MM.1S (cell line): ENCODE data around the gene PRR35.

Experiments used
- CTCF ChIP-seq: fragments of 300-600 bp; sonication (generic); IDR thresholded peaks from 2 replicates; pipeline ENCODE4 v1.5.1; 2016; ENCODE audit warnings: antibody characterized with exemption, low read length, mixed read lengths
- EZH2 ChIP-seq: fragments of 300-600 bp; sonication (generic); optimal IDR thresholded peaks from 2 replicates; pipeline ENCODE3; 2017; ENCODE audit warnings: low read depth, mild to moderate bottlenecking, antibody characterized with exemption, low read length, mixed read lengths
- EZH2phosphoT487 ChIP-seq: fragments of 300-600 bp; sonication (generic); IDR thresholded peaks from 2 replicates; pipeline ENCODE4 v1.6.1; 2018; ENCODE audit warnings: antibody characterized with exemption, low read length

GRCh38 chr16:534135-534534, 26.1 kb upstream of the PRR35 start:
- no peak for TF ChIP-seq CTCF
- TF ChIP-seq EZH2, result no peak
- no peak for TF ChIP-seq EZH2phosphoT487
